ENCODE results near the gene LIMS1.
"Not testable (repeated sequence)": the region's sequence is repeated elsewhere in the genome, so short reads cannot be mapped to it uniquely, and the experiment has no call there.

GRCh38 chr2:108670282-108670681, 136.0 kb downstream of the LIMS1 start:
- TF ChIP-seq, protein P1, sequence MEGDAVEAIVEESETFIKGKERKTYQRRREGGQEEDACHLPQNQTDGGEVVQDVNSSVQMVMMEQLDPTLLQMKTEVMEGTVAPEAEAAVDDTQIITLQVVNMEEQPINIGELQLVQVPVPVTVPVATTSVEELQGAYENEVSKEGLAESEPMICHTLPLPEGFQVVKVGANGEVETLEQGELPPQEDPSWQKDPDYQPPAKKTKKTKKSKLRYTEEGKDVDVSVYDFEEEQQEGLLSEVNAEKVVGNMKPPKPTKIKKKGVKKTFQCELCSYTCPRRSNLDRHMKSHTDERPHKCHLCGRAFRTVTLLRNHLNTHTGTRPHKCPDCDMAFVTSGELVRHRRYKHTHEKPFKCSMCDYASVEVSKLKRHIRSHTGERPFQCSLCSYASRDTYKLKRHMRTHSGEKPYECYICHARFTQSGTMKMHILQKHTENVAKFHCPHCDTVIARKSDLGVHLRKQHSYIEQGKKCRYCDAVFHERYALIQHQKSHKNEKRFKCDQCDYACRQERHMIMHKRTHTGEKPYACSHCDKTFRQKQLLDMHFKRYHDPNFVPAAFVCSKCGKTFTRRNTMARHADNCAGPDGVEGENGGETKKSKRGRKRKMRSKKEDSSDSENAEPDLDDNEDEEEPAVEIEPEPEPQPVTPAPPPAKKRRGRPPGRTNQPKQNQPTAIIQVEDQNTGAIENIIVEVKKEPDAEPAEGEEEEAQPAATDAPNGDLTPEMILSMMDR (IDR thresholded peaks at IDR 0.05): not testable (repeated sequence)
- TF ChIP-seq POLR2A (IDR thresholded peaks at IDR 0.05): not testable (repeated sequence)

All from lower leg skin (tissue), 3 donors.